ENCODE results near the gene NTN4.
A peak's percentile ranks its signal among the peaks of the same experiment; 100 is the strongest.

NTN4 gene

GRCh38 chr12:95640516-95640915, 150.0 kb downstream of the NTN4 start:
- ChIA-PET POLR2A (ENCODE audit: low non-redundant PET) (no interaction called here), CTCF (interaction anchor here (0.7 kb wide), 1 partner anchor 180 kb away, joined by 3 read pairs; no protein-coding TSS in a partner anchor)
- no peak for TF ChIP-seq CTCF (conservative IDR thresholded peaks at IDR 0.05; ENCODE audit: low read depth)
- no peak for DNase-seq (ENCODE audit: low spot score)
- H3K27ac ChIP-seq, result no peak overlapping the region

GRCh38 chr12:95637471-95638155, 153.0 kb downstream of the NTN4 start:
- POLR2A ChIA-PET (ENCODE audit: low non-redundant PET), result no interaction called here

GRCh38 chr12:95637010-95637409, 153.6 kb downstream of the NTN4 start:
- CTCF ChIA-PET, result no interaction called here
- no peak for TF ChIP-seq CTCF (conservative IDR thresholded peaks at IDR 0.05; ENCODE audit: low read depth)
- H3K27ac ChIP-seq, result peak overlapping the region; percentile 63
- no peak for DNase-seq (ENCODE audit: low spot score)
- POLR2A ChIA-PET (ENCODE audit: low non-redundant PET), result no interaction called here

More at GRCh38 chr12:95637471-95638155, 153.0 kb downstream of the NTN4 start:
- CTCF ChIA-PET, result no interaction called here
- H3K27ac ChIP-seq, result peak overlapping the region; percentile 73
- no peak for DNase-seq (ENCODE audit: low spot score)
- no peak for TF ChIP-seq CTCF (conservative IDR thresholded peaks at IDR 0.05; ENCODE audit: low read depth)

- DNase-seq (ENCODE audit: low spot score), result no peak
- POLR2A ChIA-PET (ENCODE audit: low non-redundant PET), result no interaction called here
- no peak for TF ChIP-seq CTCF (conservative IDR thresholded peaks at IDR 0.05; ENCODE audit: low read depth)
- CTCF ChIA-PET, result no interaction called here
- peak overlapping the region; percentile 78 for H3K27ac ChIP-seq
Observed at GRCh38 chr12:95634622-95635621, 155.6 kb downstream of the NTN4 start.

GRCh38 chr12:95633732-95634465, 156.7 kb downstream of the NTN4 start:
- DNase-seq (ENCODE audit: low spot score), result peak; percentile 56
- ChIA-PET POLR2A (ENCODE audit: low non-redundant PET) (interaction anchor here (0.7 kb wide), 2 partner anchors 88 to 455 kb away, joined by 3 to 8 read pairs; no protein-coding TSS in a partner anchor), CTCF (interaction anchor here (0.5 to 0.8 kb wide), 5 partner anchors 23 to 638 kb away, joined by 3 to 5 read pairs (median 4); no protein-coding TSS in a partner anchor)
- H3K27ac ChIP-seq, result peak overlapping the region; percentile 97
- no peak for TF ChIP-seq CTCF (conservative IDR thresholded peaks at IDR 0.05; ENCODE audit: low read depth)
